ENCODE results near the gene AAGAB.

DNA sequence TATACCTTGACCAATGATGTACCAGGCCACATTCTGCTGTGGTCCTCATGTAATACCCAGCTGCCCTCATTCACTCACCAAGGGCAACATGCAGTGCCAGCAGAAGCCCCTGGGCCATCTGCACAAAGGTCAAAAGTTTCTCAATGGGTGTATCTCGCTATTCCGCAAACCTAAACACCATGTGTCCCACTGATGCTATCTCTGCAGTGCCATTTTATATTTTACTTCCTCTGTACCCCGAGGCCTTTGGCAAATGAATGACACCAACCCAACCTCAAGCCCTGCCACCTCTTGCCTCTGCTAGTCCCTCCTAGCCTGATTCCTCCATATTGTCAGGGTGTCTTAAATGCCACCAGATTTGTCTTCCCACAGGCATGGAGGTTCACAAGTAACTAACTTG lies 59.2 kb downstream of the AAGAB start:
- TF ChIP-seq SIN3A (IDR thresholded peaks at IDR 0.05; ENCODE audit: low read depth) = no peak
- no peak for TF ChIP-seq CTCF (IDR thresholded peaks at IDR 0.05 in 2 of 3, conservative IDR thresholded peaks at IDR 0.05 in 1 of 3; ENCODE audit: borderline replicate concordance in 1 of 3, insufficient read depth in 1 of 3, low read depth in 2 of 3, low read length in 2 of 3)
- TF ChIP-seq POLR2A (IDR thresholded peaks at IDR 0.05; ENCODE audit: borderline replicate concordance, extremely low read depth, insufficient read depth, insufficient read length) = no peak
- TF ChIP-seq POLR2AphosphoS5 (IDR thresholded peaks at IDR 0.05; ENCODE audit: low read depth, low read length) = no peak
- no peak for TF ChIP-seq JUND (IDR thresholded peaks at IDR 0.05)
- no peak for TF ChIP-seq SP1 (IDR thresholded peaks at IDR 0.05; ENCODE audit: low read depth)
- no peak for TF ChIP-seq YY1 (IDR thresholded peaks at IDR 0.05; ENCODE audit: extremely low read depth, insufficient replicate concordance, low read depth, low read length)
- no peak for TF ChIP-seq EZH2phosphoT487 (IDR thresholded peaks at IDR 0.05; ENCODE audit: borderline replicate concordance)
- TF ChIP-seq EZH2 (IDR thresholded peaks at IDR 0.05) = no peak
- TF ChIP-seq ZNF274 (IDR thresholded peaks at IDR 0.05; ENCODE audit: low read depth, low read length) = no peak

All from HCT116 (cell line).